Activated CD4-positive, alpha-beta T cell treated with anti-CD3 and anti-CD28 coated beads, Interleukin-2, amount 50 U/mL, for 4 hours (primary cell): Measurements from ENCODE around the gene FBXL13.
"Not testable (repeated sequence)": the region's sequence is repeated elsewhere in the genome, so short reads cannot be mapped to it uniquely, and the experiment has no call there.

ENCODE experiments used
- DNase-seq, 2 experiments: peaks; one replicate each; pipeline ENCODE4 v3.0.0-alpha.2; 2020

FBXL13 gene

DNA sequence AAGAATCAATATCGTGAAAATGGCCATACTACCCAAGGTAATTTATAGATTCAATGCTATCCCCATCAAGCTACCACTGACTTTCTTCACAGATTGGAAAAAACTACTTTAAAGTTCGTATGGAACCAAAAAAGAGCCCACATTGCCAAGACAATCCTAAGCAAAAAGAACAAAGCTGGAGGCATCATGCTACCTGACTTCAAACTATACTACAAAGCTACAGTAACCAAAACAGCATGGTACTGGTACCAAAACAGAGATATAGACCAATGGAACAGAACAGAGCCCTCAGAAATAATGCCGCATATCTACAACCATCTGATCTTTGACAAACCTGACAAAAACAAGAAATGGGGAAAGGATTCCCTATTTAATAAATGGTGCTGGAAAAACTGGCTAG lies 53.7 kb downstream of the FBXL13 start:
- not testable (repeated sequence) for DNase-seq

DNA sequence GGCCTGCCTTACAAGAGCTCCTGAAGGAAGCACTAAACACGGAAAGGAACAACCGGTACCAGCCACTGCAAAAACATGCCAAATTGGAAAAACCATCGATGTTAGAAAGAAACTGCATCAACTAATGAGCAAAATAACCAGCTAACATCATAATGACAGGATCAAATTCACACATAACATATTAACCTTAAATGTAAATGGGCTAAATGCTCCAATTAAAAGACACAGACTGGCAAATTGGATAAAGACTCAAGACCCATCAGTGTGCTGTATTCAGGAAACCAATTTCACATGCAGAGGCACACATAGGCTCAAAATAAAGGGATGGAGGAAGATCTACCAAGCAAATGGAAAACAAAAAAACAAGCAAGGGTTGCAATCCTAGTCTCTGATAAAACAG lies 56.3 kb downstream of the FBXL13 start:
- DNase-seq = not testable (repeated sequence)

DNA sequence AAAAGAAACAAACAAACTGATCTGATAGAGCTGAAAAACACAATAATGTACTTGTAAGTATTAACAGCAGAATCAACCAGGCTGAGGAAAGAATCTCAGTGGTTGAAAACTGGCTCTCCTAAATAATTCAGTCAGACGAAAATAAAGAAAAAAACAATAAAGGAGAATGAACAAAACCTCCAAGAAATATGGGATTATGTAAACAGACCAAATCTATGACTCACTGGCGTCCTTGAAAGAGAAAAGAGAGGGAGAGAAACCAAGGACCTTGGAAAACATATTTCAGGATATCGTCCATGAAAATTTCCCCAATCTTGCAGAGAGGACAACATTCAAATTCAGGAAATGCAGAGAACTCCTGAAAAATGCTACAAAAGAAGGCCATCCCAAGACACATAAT lies 62.9 kb downstream of the FBXL13 start:
- no peak for DNase-seq

DNA sequence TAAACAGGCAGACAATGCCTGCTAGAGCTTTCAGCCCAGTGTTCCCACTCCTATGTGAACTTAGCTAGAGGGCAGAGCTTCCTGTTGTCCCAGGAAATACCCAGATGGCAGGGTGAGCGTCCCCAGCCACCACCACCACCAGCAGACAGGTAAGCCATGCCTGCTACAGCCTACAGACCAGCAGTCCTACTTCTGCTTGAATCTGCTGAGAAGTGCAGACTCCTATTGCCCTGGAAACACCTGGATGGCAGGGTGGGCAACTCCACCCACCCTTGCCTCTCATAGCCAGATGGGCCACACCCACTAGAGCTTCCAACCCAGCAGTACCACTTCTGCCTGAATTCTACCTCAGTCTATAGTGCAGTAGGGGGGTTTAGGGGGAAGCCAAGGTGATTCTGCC lies 64.4 kb downstream of the FBXL13 start:
- DNase-seq = no peak

DNA sequence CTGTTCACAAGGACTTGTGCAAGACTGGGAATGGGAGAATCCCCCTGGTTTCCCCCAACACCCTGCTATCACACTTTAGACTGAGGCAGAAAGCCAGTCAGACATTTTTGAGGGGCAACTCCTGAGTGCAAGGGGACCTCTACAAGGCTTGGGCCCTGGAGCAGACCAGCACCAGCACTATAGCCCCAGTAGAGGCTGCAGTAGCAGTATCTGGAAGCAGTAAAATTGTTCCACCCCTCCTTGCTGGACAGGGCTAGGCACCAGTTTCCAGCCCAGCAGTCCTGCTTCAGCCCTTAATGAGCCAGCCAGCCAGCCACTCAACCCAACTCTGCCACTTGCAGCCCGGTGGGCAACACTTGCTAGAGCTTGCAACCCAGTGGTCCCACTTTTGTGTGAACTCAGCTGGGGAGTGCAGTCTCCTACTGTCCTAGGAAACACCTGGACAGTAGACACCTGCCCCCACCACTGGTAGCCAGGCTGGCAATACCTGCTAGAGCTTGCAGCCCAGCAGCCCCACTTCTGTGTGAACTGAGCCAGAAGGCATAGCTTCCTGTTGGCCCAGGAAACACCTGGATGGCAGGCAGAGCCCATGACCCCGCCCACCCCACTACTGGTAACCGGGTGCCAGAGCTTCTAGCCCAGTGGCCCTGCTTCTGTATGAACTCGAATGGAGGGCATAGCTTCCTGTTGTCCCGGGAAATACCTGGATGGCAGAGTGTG lies 65.0 kb downstream of the FBXL13 start:
- no peak for DNase-seq

DNA sequence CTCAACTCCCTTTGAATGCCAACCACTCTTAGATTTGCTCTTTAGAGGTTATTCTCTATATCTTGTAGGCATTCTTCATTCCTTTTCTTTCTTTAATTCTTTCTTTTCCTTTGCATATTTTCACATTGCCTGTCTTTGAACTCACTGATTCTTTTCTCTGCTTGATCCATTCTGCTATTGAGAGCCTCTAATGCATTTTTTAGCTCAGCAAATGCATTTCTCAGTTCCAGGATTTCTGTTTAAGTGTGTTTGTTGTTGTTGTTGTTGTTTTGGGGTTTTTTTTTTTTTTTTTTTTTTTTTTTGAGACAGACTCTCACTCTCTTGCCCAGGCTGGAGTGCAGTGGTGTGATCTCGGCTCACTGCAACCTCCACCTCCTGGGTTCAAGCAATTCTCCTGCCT lies 71.6 kb downstream of the FBXL13 start:
- DNase-seq = no peak

DNA sequence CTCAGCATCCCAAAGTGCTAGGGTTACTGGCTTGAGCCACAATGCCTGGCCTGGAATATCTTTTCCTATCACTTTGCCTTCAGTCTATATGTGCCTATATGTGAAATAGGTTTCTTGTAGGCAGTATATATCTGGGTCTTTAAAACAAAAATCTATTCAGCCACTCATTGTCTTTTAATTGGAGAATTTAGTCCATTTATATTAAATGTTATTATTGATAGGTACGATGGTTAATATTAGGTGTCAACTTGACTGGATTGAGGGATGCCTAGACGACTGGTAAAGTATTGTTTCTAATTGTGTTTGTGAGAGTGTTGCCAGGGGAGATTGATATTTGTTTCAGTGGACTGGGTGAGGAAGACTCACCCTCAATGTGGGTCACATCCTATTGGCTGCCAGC lies 73.4 kb downstream of the FBXL13 start:
- DNase-seq = no peak

DNA sequence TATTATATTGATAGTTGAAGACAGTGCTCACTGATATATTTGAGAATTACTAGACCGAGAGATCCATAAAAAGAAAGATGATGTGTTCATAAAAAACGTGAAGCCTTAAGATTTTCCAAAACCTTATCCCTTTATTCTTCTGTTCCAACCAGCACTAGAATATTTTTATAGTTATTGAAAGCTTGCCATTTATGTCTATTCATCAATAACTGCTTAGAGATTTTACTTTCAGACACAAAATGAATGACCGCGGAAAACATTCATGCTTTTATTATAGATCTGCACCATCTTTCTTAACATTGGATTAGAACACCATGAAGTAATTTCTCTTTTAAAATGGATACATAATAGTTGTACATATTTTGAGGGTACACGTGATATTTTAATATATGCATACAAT lies 77.6 kb downstream of the FBXL13 start:
- DNase-seq = no peak

DNA sequence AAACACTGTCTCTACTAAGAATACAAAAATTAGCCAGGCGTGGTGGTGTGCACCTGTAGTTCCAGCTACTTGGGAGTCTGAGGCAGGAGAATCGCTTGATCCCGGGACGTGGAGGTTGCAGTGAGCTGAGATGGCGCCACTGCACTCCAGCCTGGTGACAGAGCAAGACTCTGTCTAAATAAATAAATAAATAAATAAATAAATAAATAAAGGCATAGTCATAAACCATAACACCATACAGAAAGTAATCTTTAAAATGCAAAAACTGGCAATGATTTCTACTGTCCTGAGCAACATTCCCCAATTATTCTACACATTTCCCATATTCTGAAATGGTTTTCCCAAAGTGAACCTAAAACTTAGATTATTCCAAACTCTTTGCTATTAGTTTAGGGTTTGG lies 79.0 kb downstream of the FBXL13 start:
- not testable (repeated sequence) for DNase-seq

DNA sequence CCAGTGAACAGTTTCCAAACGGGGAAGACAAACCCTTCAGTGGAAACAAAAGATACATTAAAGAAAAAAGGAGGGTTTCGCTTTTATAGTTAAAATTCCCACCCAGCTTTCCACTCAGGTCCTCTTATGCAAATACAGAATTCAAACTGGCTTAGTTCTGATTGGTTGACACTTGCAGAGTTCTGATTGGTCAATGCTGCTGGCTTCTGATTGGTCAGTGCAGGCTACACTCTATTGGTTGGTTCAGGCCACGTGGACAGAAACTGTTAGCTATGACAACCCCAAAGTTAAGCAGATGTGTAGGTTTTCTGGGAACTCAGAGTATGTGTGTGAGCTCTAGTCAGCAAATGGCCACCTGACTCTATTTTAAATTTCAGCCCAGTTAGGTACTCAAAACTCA lies 80.0 kb downstream of the FBXL13 start:
- no peak for DNase-seq

DNA sequence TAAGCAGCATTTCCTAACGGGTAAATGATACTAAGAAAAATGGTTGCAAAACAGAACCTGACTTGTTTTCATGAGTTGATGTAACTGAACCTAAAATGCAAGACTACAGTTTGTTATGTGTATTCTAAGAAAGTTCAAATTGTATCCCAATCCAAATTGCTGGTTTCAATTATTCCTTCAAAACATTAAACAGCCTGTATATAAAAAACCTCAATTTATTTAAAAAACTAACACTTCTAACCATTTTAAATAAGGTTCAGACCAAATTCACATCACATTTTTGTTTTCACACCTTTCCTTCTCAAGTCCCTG lies 80.9 kb downstream of the FBXL13 start:
- DNase-seq = no peak

DNA sequence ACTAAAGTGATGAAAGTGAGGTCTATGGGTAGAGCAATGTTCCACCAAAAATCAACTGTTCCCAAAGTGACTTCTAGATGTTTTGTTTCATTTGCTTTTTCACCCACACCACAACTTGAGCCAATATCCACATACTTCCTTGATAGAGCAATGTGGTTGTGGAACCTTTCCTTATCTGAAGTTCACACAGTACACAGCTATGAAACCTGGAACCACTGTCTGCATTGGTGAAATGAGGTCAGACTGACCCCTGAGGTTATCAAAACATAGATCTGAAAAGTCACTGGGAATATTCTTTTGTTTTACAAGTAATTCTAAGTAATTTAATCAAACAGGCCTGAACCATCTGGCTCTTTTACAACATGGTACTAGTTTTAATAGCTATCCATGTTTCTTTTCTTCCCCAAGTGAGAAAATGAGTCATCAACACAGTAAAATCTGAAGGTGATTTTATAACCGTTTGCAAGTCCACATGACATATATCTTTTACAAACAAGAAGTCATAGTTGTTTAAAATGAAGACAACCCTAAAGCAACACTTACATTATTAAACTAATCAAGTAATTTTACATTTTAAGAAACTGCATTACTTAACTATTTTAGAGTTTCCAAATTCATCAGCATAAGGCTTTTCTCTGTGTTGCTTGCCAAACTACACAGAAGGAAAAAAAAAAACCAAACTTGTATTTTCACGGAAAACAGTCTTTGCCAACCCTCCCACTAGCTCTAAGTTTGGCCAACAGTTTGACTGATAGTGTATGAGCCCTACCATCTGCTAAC lies 81.5 kb downstream of the FBXL13 start:
- no peak for DNase-seq

DNA sequence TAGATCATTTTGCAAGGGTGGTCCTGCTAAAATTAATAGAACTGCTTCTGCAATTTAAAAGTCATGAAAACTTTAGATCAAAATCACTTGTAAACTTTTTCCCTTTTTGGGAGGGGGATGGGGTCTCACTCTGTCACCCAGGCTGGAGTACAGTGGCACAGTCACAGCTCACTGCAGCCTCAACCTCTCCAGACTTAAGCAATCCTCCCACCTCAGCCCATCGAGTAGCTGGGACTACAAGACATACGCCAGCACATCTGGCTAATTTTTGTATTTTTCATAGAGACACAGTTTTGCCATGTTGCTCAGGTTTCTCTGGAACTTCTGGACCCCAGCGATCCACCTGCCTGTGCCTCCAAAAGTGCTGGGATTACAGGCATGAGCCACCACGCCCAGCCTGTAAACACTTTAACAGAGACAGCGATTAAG lies 82.1 kb downstream of the FBXL13 start:
- no peak for DNase-seq

DNA sequence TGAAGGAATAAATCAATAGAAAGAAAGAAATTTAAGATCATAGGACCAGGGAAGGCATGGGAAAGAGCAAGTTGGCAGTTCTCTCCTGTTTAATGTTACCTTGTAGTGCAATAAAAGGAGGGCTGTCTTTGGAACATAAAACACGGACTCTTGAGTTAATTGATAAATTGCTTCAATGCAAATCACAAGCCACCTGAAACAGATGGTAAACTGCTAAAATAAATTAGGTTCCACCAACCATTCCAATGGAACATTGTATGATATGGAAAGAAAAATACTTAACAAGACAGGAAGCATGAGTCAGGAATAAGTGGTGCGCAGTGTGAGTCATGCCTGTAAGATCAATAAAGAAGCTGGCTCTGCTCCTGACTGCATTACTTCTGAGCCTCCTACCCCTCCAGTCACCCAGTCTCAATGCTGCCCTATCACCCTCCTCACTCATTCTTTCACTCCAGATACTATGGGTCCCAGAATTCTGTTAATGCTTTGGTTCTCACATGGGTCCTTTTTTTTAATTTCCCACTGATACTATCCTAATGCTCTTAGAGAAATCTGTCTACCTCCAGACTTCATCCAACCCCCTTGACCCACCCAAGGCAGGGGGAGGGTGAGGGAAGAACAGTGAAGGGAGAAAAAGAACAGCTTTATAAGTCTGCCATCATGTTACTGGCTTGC lies 82.9 kb downstream of the FBXL13 start:
- DNase-seq = no peak

DNA sequence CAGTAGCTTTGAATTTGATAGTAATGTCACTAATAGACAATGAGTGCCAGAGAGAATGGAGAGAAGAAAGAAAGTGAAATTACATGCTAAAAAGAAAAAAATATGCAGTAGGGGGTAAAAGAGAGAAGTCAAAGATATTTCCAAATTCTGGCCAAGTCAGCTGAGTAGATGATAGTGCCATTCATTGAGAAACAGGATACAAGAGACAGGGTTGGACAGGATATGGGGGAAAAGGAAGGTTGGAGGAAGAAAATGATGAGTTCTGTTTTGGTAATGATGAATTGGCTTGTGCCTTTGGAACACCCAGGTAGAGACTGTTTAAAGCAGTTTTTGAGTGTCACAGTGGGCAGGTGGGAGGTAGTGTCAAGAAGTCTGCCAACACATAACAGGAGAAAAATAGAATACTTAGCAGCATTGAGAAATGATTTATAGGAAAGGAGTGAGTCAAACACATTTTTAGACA lies 83.5 kb downstream of the FBXL13 start:
- DNase-seq = no peak

DNA sequence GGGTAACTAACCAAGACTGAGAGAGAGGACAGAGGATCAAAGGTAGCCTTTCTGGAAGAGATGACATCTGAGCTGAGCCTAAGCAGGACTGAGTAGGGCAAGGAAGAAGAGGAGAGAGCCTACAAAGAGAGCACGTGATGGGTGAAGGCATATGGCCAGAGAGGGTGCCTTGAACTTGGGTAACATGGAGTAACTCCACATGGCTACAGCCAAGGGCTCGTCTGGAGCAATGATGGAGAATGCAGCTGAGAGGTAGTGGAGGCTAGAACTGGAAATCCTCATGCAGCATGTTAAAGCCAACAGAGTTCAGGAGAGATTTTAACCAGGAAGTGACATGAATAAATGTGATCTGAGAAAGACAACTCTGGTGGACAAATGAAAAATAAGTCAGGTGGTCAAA lies 84.0 kb downstream of the FBXL13 start:
- no peak for DNase-seq

DNA sequence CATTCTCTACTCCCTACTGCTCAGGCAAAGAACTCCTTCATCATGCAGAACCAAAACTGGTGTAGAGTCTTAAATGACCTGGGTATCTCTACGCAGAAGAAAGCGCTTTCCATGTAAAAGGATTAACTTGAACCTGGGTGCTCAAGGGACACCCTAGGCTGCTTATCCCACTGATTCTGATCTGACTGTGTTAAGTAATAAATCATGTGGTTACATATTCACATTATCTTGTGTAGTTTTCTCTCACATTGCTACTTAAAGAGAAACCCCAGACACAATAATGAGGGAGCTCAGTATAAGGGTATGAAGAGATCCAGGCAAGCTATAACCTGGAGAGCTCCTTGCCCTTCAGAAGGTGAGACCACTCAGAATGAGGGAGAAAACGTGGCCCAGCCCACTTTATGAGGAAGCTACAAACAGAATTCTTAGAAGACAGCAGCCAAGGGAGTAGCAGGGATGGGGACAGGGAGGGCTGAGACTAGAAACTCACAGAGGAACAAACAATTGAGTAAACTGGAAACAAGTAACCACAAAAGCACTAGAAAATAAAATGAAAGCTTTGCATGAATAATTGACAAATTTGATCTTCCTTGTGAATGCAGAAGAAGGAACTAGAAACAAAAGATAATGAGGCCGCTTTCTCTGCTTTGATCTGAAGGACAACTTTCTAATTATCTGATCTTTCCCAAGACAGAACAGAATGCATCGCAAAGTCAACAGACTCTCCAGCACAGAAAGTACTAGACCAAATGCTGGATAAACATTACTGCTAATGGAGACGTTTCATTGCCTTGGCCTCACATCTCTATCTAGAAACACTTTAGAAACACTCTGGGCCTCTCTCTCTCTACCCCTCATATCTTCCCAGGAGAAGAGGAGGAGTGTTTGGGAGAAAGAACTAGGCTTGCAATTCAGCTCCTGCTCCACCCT lies 85.7 kb downstream of the FBXL13 start:
- DNase-seq = no peak

DNA sequence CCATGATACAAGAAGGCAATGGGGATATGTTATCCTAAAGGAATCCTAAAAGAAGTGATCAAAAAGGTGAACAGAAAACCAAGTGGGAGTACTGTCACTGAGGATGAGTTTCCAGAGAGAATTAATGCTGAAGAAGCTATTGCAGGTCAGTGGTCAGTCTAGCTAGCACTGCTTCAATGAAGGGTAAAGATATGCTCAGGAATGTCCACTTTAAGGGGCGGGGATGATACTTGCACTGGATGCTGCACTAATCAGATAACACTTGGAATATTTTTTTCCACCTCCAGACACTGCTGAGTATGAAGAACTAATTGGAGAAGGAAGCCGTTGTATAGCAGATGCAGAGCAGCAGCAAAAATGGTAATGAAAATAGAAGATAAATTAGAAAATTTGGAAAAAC lies 86.5 kb downstream of the FBXL13 start:
- no peak for DNase-seq

DNA sequence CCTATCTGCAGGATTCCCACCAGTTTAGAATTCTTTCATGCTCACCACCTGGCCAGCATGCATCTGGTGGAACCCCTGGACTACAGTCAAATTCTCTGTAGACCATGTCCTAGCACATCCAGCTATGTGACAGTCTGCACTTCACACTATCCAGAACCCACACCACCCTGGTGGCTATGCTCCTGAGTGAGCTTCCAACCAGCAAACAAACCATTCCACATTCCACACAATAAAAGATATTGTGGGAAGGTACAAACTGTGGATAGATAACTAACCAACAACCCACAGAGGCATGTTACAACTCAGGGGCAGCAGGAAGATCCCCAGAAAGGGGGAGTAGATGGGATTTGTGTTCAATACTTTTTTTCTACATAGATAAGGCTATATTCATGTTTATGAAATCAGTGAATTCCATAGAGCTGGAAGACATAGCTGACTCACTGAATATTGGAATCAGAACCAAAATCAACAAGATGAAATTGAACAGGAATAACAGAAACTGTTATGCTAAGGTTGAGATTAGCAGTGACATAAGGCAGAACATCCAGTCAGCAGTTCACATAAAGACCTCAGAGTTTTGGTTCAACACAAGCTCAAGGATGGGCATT lies 89.3 kb downstream of the FBXL13 start:
- no peak for DNase-seq

DNA sequence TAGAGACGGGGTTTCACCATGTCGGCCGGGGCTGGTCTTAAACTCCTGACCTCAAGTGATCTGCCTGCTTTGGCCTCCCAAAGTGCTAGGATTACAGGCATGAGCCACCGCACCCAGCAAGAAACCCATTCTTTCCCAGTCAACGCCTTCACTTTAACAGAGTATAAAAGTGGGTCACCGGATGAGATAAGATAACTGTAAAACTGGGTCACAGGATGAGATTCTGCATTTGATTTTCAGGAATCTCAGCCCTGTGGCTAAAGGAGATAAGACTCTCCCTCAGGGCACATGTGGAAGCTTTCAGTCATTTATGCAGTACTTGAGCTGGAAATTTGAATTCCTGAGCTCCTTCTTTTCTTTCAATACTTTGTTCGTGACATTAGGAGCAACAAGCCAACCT lies 91.0 kb downstream of the FBXL13 start:
- DNase-seq = no peak

DNA sequence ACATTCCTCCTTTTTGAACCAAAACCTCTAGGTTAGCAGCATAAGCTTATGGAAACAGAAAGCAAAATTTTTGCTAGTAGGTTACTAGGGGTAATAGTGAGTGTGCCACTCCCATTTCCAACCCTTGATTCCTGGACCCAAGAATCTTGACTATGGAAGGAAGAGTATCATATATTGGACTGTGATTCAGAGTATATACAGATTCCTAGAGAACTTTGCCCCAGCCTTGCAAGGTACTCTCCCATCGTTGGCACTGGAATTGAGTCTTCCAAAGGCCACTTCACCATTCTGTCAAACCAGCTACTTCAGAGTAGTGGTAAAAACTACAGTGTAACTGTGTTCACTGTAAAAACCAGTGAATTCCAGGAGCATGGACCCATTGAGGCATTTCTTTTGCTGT lies 92.4 kb downstream of the FBXL13 start:
- DNase-seq = no peak

DNA sequence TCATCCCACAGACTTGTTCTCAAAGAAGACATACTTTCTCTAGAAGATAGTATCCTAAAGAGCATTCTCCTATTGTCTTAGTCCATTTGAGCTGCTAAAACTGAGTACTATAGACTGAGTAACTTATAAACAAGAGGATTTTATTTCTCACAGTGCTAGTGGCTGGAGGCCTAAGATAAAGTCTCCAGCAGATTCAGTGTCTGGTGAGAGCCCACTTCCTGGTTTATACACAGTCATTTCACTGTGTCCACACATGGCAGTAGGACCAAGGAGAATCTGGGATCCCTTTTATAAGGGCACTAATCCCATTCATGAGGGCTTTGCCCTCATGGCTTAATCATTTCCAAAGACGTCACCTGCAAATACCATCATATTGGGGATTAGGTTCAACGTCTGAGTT lies 93.1 kb downstream of the FBXL13 start:
- DNase-seq = no peak

DNA sequence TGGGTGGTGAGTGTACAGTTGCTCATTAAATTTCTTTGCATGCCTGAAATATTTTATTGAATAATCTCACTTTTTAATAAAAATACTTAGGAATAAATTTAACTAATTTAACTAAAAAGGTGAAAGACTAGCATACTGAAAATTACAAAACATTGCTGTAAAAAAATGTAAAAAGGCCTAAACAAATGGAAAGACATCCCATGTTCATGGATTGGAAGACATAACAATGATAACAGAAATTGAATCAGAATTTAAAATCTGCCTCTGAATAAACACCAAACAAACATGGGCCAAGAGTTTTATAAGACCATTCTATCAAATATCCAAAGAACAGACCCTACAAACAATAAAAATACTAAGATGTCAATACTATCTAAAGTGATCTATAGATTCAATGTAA lies 94.9 kb downstream of the FBXL13 start:
- no peak for DNase-seq
